ENCODE results near the gene METTL13. TPM values are rescaled to one million over a fixed set of nuclear protein-coding genes. Genes with fewer than 3 reads are reported as not detected.
A peak's percentile ranks its signal among the peaks of the same experiment; 100 is the strongest.

METTL13 gene
- total and polyA plus RNA-seq, 2 of the 4 experiments (the other 2 are of a cell fraction): 25.1 to 26.3 TPM

GRCh38 chr1:171788696-171789095 lies 7.2 kb downstream of the METTL13 start:
- ChIA-PET CTCF (no interaction called here), POLR2A (ENCODE audit: unreplicated experiment) (no interaction called here)
- no peak overlapping the region for H2AK9ac ChIP-seq (replicated peaks; ENCODE audit: low read depth, low read length, poor library complexity)
- no peak overlapping the region for H2AK5ac ChIP-seq (ENCODE audit: low read depth, low read length)
- H3K9ac ChIP-seq (ENCODE audit: low read depth, low read length): no peak overlapping the region; the same call in 1 of the 2 replicates
- H3K9me3 ChIP-seq (ENCODE audit: control insufficient read depth, insufficient read depth, low read length): no peaks in the 10 kb centered on the region
- H2BK20ac ChIP-seq (ENCODE audit: low read depth, low read length): no peak overlapping the region
- no peak overlapping the region for H3K18ac ChIP-seq (ENCODE audit: low read depth, low read length)
- in situ Hi-C loops (cut with MboI; ENCODE audit: low sequenced_read_pairs) (no loop called here), intact Hi-C loops (cut with micrococcal nuclease) (no loop called here), dilution Hi-C loops (cut with HindIII; ENCODE audit: low sequenced_read_pairs, unreplicated experiment) (no loop called here)
- no peak overlapping the region for H2AFZ ChIP-seq (replicated peaks; ENCODE audit: low read length, poor library complexity)
- 100% methylated on average over 1 of the region's 5 CpGs; no CpG with 5 or more reads in 1 of the 2 experiments for WGBS, 2 experiments (ENCODE audit: extremely low coverage in 2 of 2, insufficient read length in 1 of 2)
- no peak overlapping the region for H3K14ac ChIP-seq (replicated peaks; ENCODE audit: low read depth, low read length)
- no peaks in the 10 kb centered on the region for H3K27me3 ChIP-seq (ENCODE audit: control insufficient read depth, insufficient read depth, low read length)
- H3K23ac ChIP-seq (ENCODE audit: low read depth, low read length): no peak overlapping the region
- no peak overlapping the region for H4K5ac ChIP-seq (ENCODE audit: low read depth, low read length)
- peak; percentile 88 for DNase-seq
- H3K79me1 ChIP-seq (ENCODE audit: low read depth in 1 of 2, low read length in 2 of 2): peaks cover 16 to 57% of the 10 kb centered on the region in 2 experiments
- peak overlapping the region; percentile 58 for H2BK5ac ChIP-seq (ENCODE audit: low read depth, low read length, poor library complexity, severe bottlenecking)
- no peaks in the 10 kb centered on the region for H4K20me1 ChIP-seq (ENCODE audit: insufficient read depth, low read length)
- H3K56ac ChIP-seq (ENCODE audit: extremely low read depth, insufficient read depth, low read length): no peak overlapping the region
- H3K27ac ChIP-seq (ENCODE audit: insufficient read depth, low read length): peak overlapping the region; percentile 6; the same call in 1 of the 2 replicates
- no peak overlapping the region for H2BK15ac ChIP-seq (ENCODE audit: low read depth, low read length)
- TF ChIP-seq CHD1 (IDR thresholded peaks at IDR 0.05; ENCODE audit: low read depth, low read length) (no peak), MXI1 (IDR thresholded peaks at IDR 0.05; ENCODE audit: borderline replicate concordance, low read depth, low read length) (no peak), RCOR1 (IDR thresholded peaks at IDR 0.05; ENCODE audit: insufficient replicate concordance, low read length) (no peak), SMC3 (IDR thresholded peaks at IDR 0.05; ENCODE audit: low read depth, low read length) (no peak), FOS (IDR thresholded peaks at IDR 0.05; ENCODE audit: low read depth, low read length) (no peak)
- peaks cover 6% of the 10 kb centered on the region; the same call in 1 of the 2 replicates for H3K9me1 ChIP-seq (ENCODE audit: insufficient read depth, low read length)
- peaks cover 54% of the 10 kb centered on the region for H3K36me3 ChIP-seq (ENCODE audit: control insufficient read depth, insufficient read depth, low read length)
- ATAC-seq (ENCODE audit: low read depth): peak; percentile 91
- no TSS peak for BruUV-seq (replicated peaks)
- peak overlapping the region; percentile 39; the same call in 1 of the 2 replicates for H3K4ac ChIP-seq (ENCODE audit: low read depth, low read length)
- H4K91ac ChIP-seq (ENCODE audit: insufficient read depth, low read depth, low read length): no peak overlapping the region
- H3K4me3 ChIP-seq (ENCODE audit: insufficient read depth, low read depth, low read length): no peak overlapping the region
- peaks cover 2% of the 10 kb centered on the region; the same call in 1 of the 2 replicates for H3K4me1 ChIP-seq (ENCODE audit: control insufficient read depth, insufficient read depth, low read length)
- no peak overlapping the region for H2BK120ac ChIP-seq (ENCODE audit: low read depth, low read length)
- no peak overlapping the region for H3K4me2 ChIP-seq (ENCODE audit: low read depth, low read length)
- H4K8ac ChIP-seq (ENCODE audit: low read depth in 2 of 2, low read length in 2 of 2): no peak overlapping the region
